Activated CD4-positive, alpha-beta T cell treated with anti-CD3 and anti-CD28 coated beads for 36 hours (primary cell): Measurements from ENCODE around the gene NAIF1. TPM values are rescaled to one million over a fixed set of nuclear protein-coding genes. Genes with fewer than 3 reads are reported as not detected.
"Not testable (repeated sequence)": the region's sequence is repeated elsewhere in the genome, so short reads cannot be mapped to it uniquely, and the experiment has no call there.

ENCODE experiments used
- ATAC-seq: fragments of 200-7000 bp; cut with Tn5 transposase; one replicate; pipeline ENCODE4 v1.10.0; 2021; ENCODE audit warnings: mild to moderate bottlenecking, moderate library complexity
- CTCF ChIA-PET: fragments of 350-600 bp; sonication (Branson Sonifier 250); formaldehyde crosslinking; loops from one replicate; lab custom pipeline; 2021; ENCODE audit warnings: antibody characterized with exemption; lab: Charles Lee
- POLR2A ChIA-PET: fragments of 350-600 bp; sonication (Branson Sonifier 250); formaldehyde crosslinking; loops from one replicate; lab custom pipeline; 2021; ENCODE audit warnings: antibody characterized with exemption, inconsistent platforms; lab: Charles Lee
- DNase-seq: peaks from one replicate; pipeline ENCODE4 v3.0.0-alpha.2; 2020
- H3K27ac Mint-ChIP-seq: one replicate; pipeline ENCODE4 v1.8.0; 2021; ENCODE audit warnings: mixed read lengths
- H3K27me3 Mint-ChIP-seq: one replicate; pipeline ENCODE4 v1.8.0; 2021; ENCODE audit warnings: mixed read lengths
- H3K36me3 Mint-ChIP-seq: one replicate; pipeline ENCODE4 v1.8.0; 2021; ENCODE audit warnings: low read depth, mixed read lengths
- H3K4me1 Mint-ChIP-seq: one replicate; pipeline ENCODE4 v1.8.0; 2021; ENCODE audit warnings: mixed read lengths
- H3K4me3 Mint-ChIP-seq: one replicate; pipeline ENCODE4 v1.8.0; 2021; ENCODE audit warnings: mild to moderate bottlenecking, moderate library complexity, mixed read lengths
- H3K9me3 Mint-ChIP-seq: one replicate; pipeline ENCODE4 v1.8.0; 2021; ENCODE audit warnings: low read depth, mixed read lengths
- intact Hi-C, 2 experiments: fragments of 100-400 bp; cut with DNase I in 1 of 2; cut with micrococcal nuclease in 1 of 2; formaldehyde crosslinking; loops; one replicate each; pipeline versions ENCODE4 v1.14.2 to v1.15.1; 2022 to 2024; cut with DNase I, micrococcal nuclease
- total RNA-seq, 2 experiments: library from RNA; stranded (reverse); gene quantifications; one replicate each; pipeline ENCODE4 v1.2.3, GENCODE V29; 2021

NAIF1 gene
- total RNA-seq, 2 experiments from 2014 or later: 11.3 to 13.7 TPM

DNA sequence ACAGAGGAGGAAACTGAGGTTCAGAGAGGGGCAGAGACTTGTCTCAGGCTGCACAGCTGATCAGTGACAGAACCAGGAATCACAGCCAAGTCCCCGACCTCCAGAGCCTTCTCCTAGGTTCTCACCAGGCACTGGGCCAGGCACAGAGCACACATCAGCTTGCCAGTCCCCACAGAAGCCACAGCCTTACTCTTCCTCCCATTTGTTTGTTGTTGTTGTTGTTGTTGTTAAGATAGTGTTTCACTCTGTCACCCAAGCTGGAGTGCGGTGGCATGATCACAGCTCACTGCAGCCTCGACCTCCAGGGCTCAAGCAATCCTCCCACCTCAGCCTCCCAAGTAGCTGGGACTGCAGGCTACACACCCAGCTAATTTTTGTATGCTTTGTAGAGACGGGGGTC, 41.4 kb downstream of the NAIF1 start:
- Mint-ChIP-seq H3K4me1 (peaks cover 87% of the 10 kb centered on the region), H3K27ac (peak overlapping the region; percentile 94)
- DNase-seq: peak; percentile 28

DNA sequence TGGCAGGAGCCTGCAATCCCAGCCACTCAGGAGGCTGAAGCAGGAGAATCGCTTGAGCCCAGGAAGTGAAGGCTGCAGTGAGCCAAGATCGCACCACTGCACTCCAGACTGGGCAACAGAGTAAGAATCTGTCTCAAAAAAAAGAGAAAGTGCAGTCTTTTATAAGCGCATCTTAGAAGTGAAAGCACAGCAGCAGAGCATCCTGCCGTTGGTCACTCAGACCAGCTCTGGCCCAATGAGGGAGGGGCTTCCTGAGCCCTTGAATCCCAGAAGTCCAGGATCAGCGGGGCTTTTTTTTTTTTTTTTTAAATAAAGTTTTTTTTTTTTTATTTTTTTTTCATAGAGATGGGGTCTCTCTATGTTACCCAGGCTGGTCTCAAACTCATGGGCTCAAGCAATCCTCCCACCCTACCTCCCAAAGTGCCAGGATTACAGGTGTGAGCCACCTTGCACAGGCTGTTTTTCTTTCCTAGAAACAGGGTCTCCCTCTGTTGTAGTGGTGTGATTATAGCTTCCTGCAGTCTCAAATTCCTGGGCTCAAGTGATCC, 42.3 kb downstream of the NAIF1 start:
- Mint-ChIP-seq H3K36me3 (no peaks in the 10 kb centered on the region), H3K27me3 (no peaks in the 10 kb centered on the region), H3K9me3 (no peaks in the 10 kb centered on the region), H3K27ac (peak overlapping the region; percentile 94), H3K4me3 (no peak overlapping the region), H3K4me1 (peaks cover 82% of the 10 kb centered on the region)
- POLR2A ChIA-PET: interaction anchor here (0.5 kb wide), 1 partner anchor 249 kb away, joined by 3 read pairs; no protein-coding TSS in a partner anchor
- ATAC-seq (no peak), DNase-seq (no peak)
- CTCF ChIA-PET: interaction anchor here (0.7 to 3.8 kb wide), 7 partner anchors 10 to 92 kb away, joined by 3 to 18 read pairs (median 4); no protein-coding TSS in a partner anchor
- intact Hi-C loops: loop anchor here in 1 of 2 experiments (5.0 kb wide), 1 partner anchor 42 kb away; the partner anchor contains the start of genes NAIF1 and SLC25A25

More for the DNA sequence above, 41.4 kb downstream of the NAIF1 start:
- ChIA-PET CTCF (interaction anchor here (0.6 to 3.8 kb wide), 13 partner anchors 9 to 92 kb away, joined by 3 to 18 read pairs (median 3); no protein-coding TSS in a partner anchor), POLR2A (interaction anchor here (0.5 to 1.2 kb wide), 2 partner anchors 47 to 82 kb away, joined by 3 to 9 read pairs; no protein-coding TSS in a partner anchor)
- H3K9me3 Mint-ChIP-seq: no peaks in the 10 kb centered on the region
- peaks cover under 1% of the 10 kb centered on the region for H3K27me3 Mint-ChIP-seq
- H3K4me3 Mint-ChIP-seq: peak overlapping the region; percentile 65
- intact Hi-C loops: loop anchor here (1.0 to 5.0 kb wide), 5 partner anchors 18 to 55 kb away; partner anchors contain the start of genes NAIF1 (in 1 of the 2) and SLC25A25 (in 1 of the 2)
- no peak for ATAC-seq
- no peaks in the 10 kb centered on the region for H3K36me3 Mint-ChIP-seq

DNA sequence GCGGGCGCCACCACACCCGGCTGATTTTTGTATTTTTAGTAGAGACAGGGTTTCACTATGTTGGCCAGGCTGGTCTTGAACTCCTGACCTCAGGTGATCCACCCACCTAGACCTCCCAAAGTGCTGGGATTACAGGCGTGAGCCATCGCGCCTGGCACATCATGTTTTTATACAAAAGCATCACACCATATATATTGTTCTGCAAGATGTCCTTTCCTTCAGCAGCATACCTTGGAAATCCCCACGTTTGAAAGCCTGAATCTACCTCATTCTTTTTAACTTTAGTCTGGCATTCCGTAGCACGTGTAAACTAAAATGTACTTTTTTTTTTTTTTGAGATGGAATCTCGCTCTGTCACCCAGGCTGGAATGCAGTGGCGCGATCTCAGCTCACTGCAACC, 43.4 kb downstream of the NAIF1 start:
- H3K27ac Mint-ChIP-seq: peak overlapping the region; percentile 43
- H3K4me1 Mint-ChIP-seq: peaks cover 75% of the 10 kb centered on the region
- DNase-seq, intact Hi-C loops, H3K27me3 Mint-ChIP-seq, ATAC-seq, H3K9me3 Mint-ChIP-seq, H3K4me3 Mint-ChIP-seq, POLR2A ChIA-PET, H3K36me3 Mint-ChIP-seq: not testable (repeated sequence)
- CTCF ChIA-PET: interaction anchor here (0.9 to 1.4 kb wide), 4 partner anchors 13 to 46 kb away, joined by 3 read pairs; partner anchors contain the start of gene EEIG1

DNA sequence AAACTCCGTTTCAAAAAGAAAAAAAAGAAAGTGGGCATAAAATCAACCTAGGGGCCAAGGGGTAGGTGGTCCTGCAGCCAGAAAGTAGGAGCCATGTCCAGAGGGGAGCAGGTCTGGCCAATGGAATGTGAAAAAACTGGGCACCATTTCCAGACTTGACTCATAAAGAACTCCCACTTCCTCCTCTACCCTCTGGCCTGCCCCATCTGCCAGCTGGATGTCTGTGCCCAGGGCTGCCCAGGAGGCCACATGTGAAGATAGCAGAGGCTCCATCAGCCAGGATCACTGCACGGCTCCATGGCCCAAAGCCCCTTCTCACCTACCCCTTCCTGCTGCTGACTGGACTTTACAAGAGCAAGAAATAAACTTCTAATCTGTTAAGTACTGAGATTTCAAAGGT, 44.2 kb downstream of the NAIF1 start:
- Mint-ChIP-seq H3K27ac (no peak overlapping the region), H3K9me3 (no peaks in the 10 kb centered on the region), H3K4me3 (no peak overlapping the region), H3K4me1 (peaks cover 67% of the 10 kb centered on the region), H3K36me3 (no peaks in the 10 kb centered on the region), H3K27me3 (no peaks in the 10 kb centered on the region)
- ATAC-seq: no peak
- intact Hi-C loops: no loop called here
- no peak for DNase-seq
- ChIA-PET POLR2A (interaction anchor here (0.8 kb wide), 1 partner anchor 13 kb away, joined by 3 read pairs; no protein-coding TSS in a partner anchor), CTCF (interaction anchor here (1.4 kb wide), 1 partner anchor 44 kb away, joined by 3 read pairs; no protein-coding TSS in a partner anchor)

DNA sequence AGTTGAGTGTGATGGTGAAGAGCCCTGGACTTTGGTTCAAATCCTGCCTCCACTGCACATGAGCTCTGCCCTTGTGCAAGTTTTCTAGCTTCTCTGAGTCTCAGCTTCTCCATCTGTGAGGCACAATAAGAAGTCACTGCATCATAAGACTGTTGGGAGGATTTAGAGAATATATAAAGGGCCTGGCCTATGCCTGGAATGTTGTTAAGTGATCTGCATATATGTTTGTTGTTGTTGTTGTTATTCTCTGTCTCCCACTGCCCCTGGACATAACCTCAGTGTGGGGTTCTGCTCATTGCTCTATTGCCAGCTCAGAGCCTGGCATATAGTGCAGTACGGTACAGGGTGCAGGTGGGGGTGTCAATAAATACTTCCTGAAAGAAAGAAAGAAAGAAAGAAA, 46.0 kb downstream of the NAIF1 start:
- CTCF ChIA-PET: interaction anchor here (0.6 to 1.6 kb wide), 7 partner anchors 13 to 73 kb away, joined by 3 to 4 read pairs (median 3); no protein-coding TSS in a partner anchor
- no peak overlapping the region for H3K4me3 Mint-ChIP-seq
- no peaks in the 10 kb centered on the region for H3K36me3 Mint-ChIP-seq
- H3K27ac Mint-ChIP-seq: peak overlapping the region; percentile 8
- POLR2A ChIA-PET: no interaction called here
- no peaks in the 10 kb centered on the region for H3K9me3 Mint-ChIP-seq
- ATAC-seq (no peak), DNase-seq (no peak)
- H3K27me3 Mint-ChIP-seq: no peaks in the 10 kb centered on the region
- H3K4me1 Mint-ChIP-seq: peaks cover 52% of the 10 kb centered on the region
- intact Hi-C loops: no loop called here

DNA sequence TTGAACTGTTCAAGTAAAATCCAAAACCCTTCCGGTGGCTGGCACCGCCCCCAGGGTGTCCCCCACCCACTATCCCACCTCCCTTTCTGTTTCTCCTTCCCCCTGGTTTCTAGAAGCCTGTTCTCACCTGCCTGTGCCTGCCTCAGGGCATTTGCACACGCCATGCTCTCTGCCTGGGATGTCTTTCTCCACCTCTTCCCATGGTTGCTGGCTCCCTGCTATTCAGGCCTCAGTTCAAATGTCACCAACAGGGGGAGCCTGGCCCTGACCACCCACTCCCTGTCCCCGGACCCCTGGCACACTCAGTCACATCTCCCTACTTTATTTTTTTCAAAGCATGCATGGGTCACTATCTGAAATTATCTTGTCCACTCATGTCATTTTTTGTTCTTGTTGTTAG, 46.4 kb downstream of the NAIF1 start:
- Mint-ChIP-seq H3K36me3 (no peaks in the 10 kb centered on the region), H3K27ac (no peak overlapping the region), H3K4me3 (no peak overlapping the region), H3K9me3 (no peaks in the 10 kb centered on the region), H3K27me3 (no peaks in the 10 kb centered on the region), H3K4me1 (peaks cover 48% of the 10 kb centered on the region)
- ChIA-PET POLR2A (no interaction called here), CTCF (interaction anchor here (0.6 to 4.4 kb wide), 9 partner anchors 14 to 73 kb away, joined by 3 to 20 read pairs (median 4); no protein-coding TSS in a partner anchor)
- intact Hi-C loops: no loop called here
- no peak for DNase-seq
- no peak for ATAC-seq

DNA sequence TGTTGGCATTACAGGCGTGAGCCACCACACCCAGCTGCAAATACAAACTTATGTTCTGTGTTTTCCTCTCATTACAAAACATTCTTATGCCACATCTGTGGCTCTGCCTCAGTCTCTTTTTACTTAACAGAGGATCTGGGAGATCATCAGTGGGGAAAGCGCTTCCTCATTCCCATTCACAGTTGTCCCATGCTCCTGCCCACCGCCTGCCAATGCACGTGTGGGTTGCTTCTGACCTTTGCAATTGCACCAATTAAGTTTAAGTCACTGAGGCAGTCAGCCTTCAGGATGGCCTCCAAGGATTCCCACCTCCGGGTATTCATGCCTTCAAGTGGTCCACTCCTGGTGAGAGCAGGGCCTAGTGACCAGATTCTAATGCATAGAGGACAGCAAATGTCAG, 51.4 kb downstream of the NAIF1 start:
- ChIA-PET POLR2A (no interaction called here), CTCF (interaction anchor here (0.6 to 0.7 kb wide), 2 partner anchors 16 to 24 kb away, joined by 3 read pairs; no protein-coding TSS in a partner anchor)
- DNase-seq: no peak

More for the DNA sequence above, 51.4 kb downstream of the NAIF1 start:
- H3K36me3 Mint-ChIP-seq: no peaks in the 10 kb centered on the region
- intact Hi-C loops: no loop called here
- no peak overlapping the region for H3K27ac Mint-ChIP-seq
- peaks cover 14% of the 10 kb centered on the region for H3K4me1 Mint-ChIP-seq
- no peak overlapping the region for H3K4me3 Mint-ChIP-seq
- no peak for ATAC-seq
- no peaks in the 10 kb centered on the region for H3K27me3 Mint-ChIP-seq
- no peaks in the 10 kb centered on the region for H3K9me3 Mint-ChIP-seq

Other genes with a start within 250 kb of the NAIF1 start
- 10 to 100 TPM; 13.9 to 15.2 TPM for gene ENG, start 212.7 kb downstream of the NAIF1 start, total RNA-seq
- gene AK1, start 189.6 kb downstream of the NAIF1 start, total RNA-seq: 10 to 100 TPM; 14.5 to 23.9 TPM
- 10 to 100 TPM; 46.3 to 63.3 TPM for gene ST6GALNAC6, start 167.7 kb downstream of the NAIF1 start, total RNA-seq
- gene ST6GALNAC4, start 150.3 kb downstream of the NAIF1 start, total RNA-seq: 10 to 100 TPM; 14.9 to 20.7 TPM
- gene PIP5KL1, start 136.5 kb downstream of the NAIF1 start, total RNA-seq: 1 to 10 TPM; 1.9 to 2.8 TPM
- 10 to 100 TPM; 44.1 to 46.6 TPM for gene DPM2, start 129.5 kb downstream of the NAIF1 start, total RNA-seq
- gene EEIG1, start 86.3 kb downstream of the NAIF1 start, total RNA-seq: 10 to 100 TPM; 56.2 to 58.4 TPM
- 10 to 100 TPM in 1 of 2 experiments, 1 to 10 TPM in 1; 6.9 to 10.8 TPM for gene SLC25A25, start 912 bp upstream of the NAIF1 start, total RNA-seq
- gene PTGES2, start 60.4 kb upstream of the NAIF1 start, total RNA-seq: 10 to 100 TPM; 47.7 to 48.5 TPM
- not detected for gene LCN2, start 82.1 kb upstream of the NAIF1 start, total RNA-seq
- 10 to 100 TPM; 64.4 to 68.5 TPM for gene BBLN, start 92.9 kb upstream of the NAIF1 start, total RNA-seq
- 100 to 1,000 TPM in 1 of 2 experiments, 10 to 100 TPM in 1; 79.5 to 110 TPM for gene CIZ1, start 124.3 kb upstream of the NAIF1 start, total RNA-seq
- gene DNM1, start 136.1 kb upstream of the NAIF1 start, total RNA-seq: under 1 TPM; 0.50 to 0.72 TPM
- gene GOLGA2, start 208.7 kb upstream of the NAIF1 start, total RNA-seq: 10 to 100 TPM; 28.4 to 29.4 TPM
- 10 to 100 TPM; 13.1 to 14.1 TPM for gene SWI5, start 209.0 kb upstream of the NAIF1 start, total RNA-seq